Measurements from ENCODE around the gene HEPHL1.

DNA sequence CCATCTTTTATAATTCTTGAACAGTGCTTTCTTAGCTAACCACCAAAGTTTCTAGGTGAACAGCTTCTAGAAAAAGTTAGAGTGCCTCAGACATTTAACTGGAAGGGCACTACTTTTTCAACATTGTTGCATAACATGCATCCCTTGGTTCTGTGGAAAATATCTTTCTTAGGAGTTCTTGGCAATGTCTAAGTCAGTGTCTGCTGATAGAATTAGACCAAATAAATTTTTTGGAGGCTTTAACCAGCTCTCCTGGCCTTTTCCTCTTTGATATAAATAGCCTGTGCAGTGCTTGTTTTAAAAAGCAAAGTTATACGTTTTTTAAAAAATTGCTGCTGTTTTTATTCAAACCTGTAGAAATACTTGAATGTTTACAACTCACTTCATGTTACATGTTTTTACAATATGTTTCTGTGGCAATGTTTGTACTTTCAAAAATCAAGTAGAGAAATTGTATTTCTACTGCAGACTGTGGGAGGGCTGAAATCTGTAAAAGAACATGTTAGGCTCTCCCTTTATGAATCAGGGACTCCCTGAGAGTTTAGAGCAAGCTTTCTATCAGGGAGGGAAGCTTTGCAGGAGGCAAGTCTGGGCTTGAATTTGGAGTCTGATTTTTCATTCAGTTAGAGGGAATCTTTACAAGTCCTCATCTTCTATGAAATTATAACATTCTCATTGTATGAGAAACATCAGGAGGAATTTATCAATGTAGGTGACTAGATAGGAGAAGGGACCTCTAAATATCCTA is 91.2 kb downstream of the HEPHL1 start:
- no peak for TF ChIP-seq EZH2 (IDR thresholded peaks at IDR 0.05; ENCODE audit: insufficient read depth, low read length)
- TF ChIP-seq, protein P1, sequence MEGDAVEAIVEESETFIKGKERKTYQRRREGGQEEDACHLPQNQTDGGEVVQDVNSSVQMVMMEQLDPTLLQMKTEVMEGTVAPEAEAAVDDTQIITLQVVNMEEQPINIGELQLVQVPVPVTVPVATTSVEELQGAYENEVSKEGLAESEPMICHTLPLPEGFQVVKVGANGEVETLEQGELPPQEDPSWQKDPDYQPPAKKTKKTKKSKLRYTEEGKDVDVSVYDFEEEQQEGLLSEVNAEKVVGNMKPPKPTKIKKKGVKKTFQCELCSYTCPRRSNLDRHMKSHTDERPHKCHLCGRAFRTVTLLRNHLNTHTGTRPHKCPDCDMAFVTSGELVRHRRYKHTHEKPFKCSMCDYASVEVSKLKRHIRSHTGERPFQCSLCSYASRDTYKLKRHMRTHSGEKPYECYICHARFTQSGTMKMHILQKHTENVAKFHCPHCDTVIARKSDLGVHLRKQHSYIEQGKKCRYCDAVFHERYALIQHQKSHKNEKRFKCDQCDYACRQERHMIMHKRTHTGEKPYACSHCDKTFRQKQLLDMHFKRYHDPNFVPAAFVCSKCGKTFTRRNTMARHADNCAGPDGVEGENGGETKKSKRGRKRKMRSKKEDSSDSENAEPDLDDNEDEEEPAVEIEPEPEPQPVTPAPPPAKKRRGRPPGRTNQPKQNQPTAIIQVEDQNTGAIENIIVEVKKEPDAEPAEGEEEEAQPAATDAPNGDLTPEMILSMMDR (IDR thresholded peaks at IDR 0.05; ENCODE audit: insufficient read depth, low read depth, low read length) = no peak
